ENCODE results near the gene PLEKHG5. TPM values are rescaled to one million over a fixed set of nuclear protein-coding genes. Genes with fewer than 3 reads are reported as not detected.

The PLEKHG5 gene
- polyA plus RNA-seq, 1 experiment, result 4.3 TPM

GRCh38 chr1:6465461-6466005 lies 25.9 kb downstream of the PLEKHG5 start:
- no peaks in the 10 kb centered on the region for H3K27me3 ChIP-seq (ENCODE audit: control insufficient read depth, insufficient read depth, low read length)
- no peak for TF ChIP-seq CTCF (IDR thresholded peaks at IDR 0.05; ENCODE audit: insufficient read depth, low read depth, low read length)
- H3K36me3 ChIP-seq (ENCODE audit: control insufficient read depth, insufficient read depth, low read length), result peaks cover 29% of the 10 kb centered on the region
- no peak for DNase-seq (ENCODE audit: low read depth)
- POLR2A ChIA-PET, result no interaction called here
- no peak overlapping the region for H3K4me3 ChIP-seq (ENCODE audit: low read depth, low read length)
- CTCF ChIA-PET, result no interaction called here

- H3K36me3 ChIP-seq (ENCODE audit: control insufficient read depth, insufficient read depth, low read length), result peaks cover 27% of the 10 kb centered on the region
- POLR2A ChIA-PET, result no interaction called here
- no peak for DNase-seq (ENCODE audit: low read depth)
- CTCF ChIA-PET, result interaction anchor here (2.1 kb wide), 1 partner anchor 20 kb away, joined by 5 read pairs; no protein-coding TSS in a partner anchor
- no peak for TF ChIP-seq CTCF (IDR thresholded peaks at IDR 0.05; ENCODE audit: insufficient read depth, low read depth, low read length)
- no peak overlapping the region for H3K4me3 ChIP-seq (ENCODE audit: low read depth, low read length)
- 0 out of 2 replicates have a peak, but pooled peaks cover under 1% of the 10 kb centered on the region for H3K27me3 ChIP-seq (ENCODE audit: control insufficient read depth, insufficient read depth, low read length)
Measured at GRCh38 chr1:6464915-6465314, 26.6 kb downstream of the PLEKHG5 start.

- H3K36me3 ChIP-seq (ENCODE audit: control insufficient read depth, insufficient read depth, low read length), result peaks cover 25% of the 10 kb centered on the region
- no peak for TF ChIP-seq CTCF (IDR thresholded peaks at IDR 0.05; ENCODE audit: insufficient read depth, low read depth, low read length)
- 0 out of 2 replicates have a peak, but pooled peaks cover 2% of the 10 kb centered on the region for H3K27me3 ChIP-seq (ENCODE audit: control insufficient read depth, insufficient read depth, low read length)
- no peak for DNase-seq (ENCODE audit: low read depth)
- no peak overlapping the region for H3K4me3 ChIP-seq (ENCODE audit: low read depth, low read length)
- ChIA-PET CTCF (interaction anchor here (0.7 to 2.3 kb wide), 3 partner anchors 19 to 218 kb away, joined by 3 to 6 read pairs (median 5); no protein-coding TSS in a partner anchor), POLR2A (no interaction called here)
Measured at GRCh38 chr1:6464514-6464836, 27.0 kb downstream of the PLEKHG5 start.

- ChIA-PET POLR2A (no interaction called here), CTCF (interaction anchor here (0.9 to 2.3 kb wide), 5 partner anchors 9 to 217 kb away, joined by 3 to 7 read pairs (median 5); no protein-coding TSS in a partner anchor)
- Histone ChIP-seq H3K27me3 (ENCODE audit: control insufficient read depth, insufficient read depth, low read length) (0 out of 2 replicates have a peak, but pooled peaks cover 2% of the 10 kb centered on the region), H3K36me3 (ENCODE audit: control insufficient read depth, insufficient read depth, low read length) (peaks cover 15% of the 10 kb centered on the region), H3K4me3 (ENCODE audit: low read depth, low read length) (no peak overlapping the region)
- TF ChIP-seq CTCF (IDR thresholded peaks at IDR 0.05; ENCODE audit: insufficient read depth, low read depth, low read length), result no peak
- DNase-seq (ENCODE audit: low read depth), result no peak
Measured at GRCh38 chr1:6463120-6463412, 28.4 kb downstream of the PLEKHG5 start.

GRCh38 chr1:6462412-6463119 lies 28.9 kb downstream of the PLEKHG5 start:
- POLR2A ChIA-PET, result no interaction called here
- CTCF ChIA-PET, result interaction anchor here (0.9 to 2.3 kb wide), 5 partner anchors 9 to 216 kb away, joined by 3 to 7 read pairs (median 5); no protein-coding TSS in a partner anchor
- no peak for TF ChIP-seq CTCF (IDR thresholded peaks at IDR 0.05; ENCODE audit: insufficient read depth, low read depth, low read length)

More at GRCh38 chr1:6462412-6463119, 28.9 kb downstream of the PLEKHG5 start:
- H3K27me3 ChIP-seq (ENCODE audit: control insufficient read depth, insufficient read depth, low read length), result 0 out of 2 replicates have a peak, but pooled peaks cover 2% of the 10 kb centered on the region
- no peak for DNase-seq (ENCODE audit: low read depth)
- peaks cover 12% of the 10 kb centered on the region for H3K36me3 ChIP-seq (ENCODE audit: control insufficient read depth, insufficient read depth, low read length)
- no peak overlapping the region for H3K4me3 ChIP-seq (ENCODE audit: low read depth, low read length)
